Small intestine (tissue), 7 donors: ENCODE results near the gene RUNX2. TPM values are rescaled to one million over a fixed set of nuclear protein-coding genes. Genes with fewer than 3 reads are reported as not detected.
A peak's percentile ranks its signal among the peaks of the same experiment; 100 is the strongest.

Experiments used
- DNase-seq, 2 donors: peaks; one replicate each; pipeline versions ENCODE4 v3.0.0 to v3.0.0-alpha.2; 2013
- FAIRE-seq: peaks from 2 replicates; lab custom pipeline; 2012; peaks lifted over from hg19 to GRCh38; lab: Jason Lieb, UNC
- H3K27ac ChIP-seq, 3 donors: one replicate each; pipeline ENCODE4 v1.5.1; 2013; ENCODE audit warnings: low read length in 2 of 3, mild to moderate bottlenecking in 2 of 3, control low read depth in 1 of 3, inconsistent platforms in 1 of 3, low read depth in 1 of 3, moderate library complexity in 1 of 3
- H3K27me3 ChIP-seq, 3 donors: one replicate each; pipeline ENCODE4 v1.6.1; 2013; ENCODE audit warnings: low read length in 3 of 3, inconsistent platforms in 1 of 3; ENCODE audit not compliant: control insufficient read depth in 3 of 3, insufficient read depth in 3 of 3
- H3K36me3 ChIP-seq, 3 donors: one replicate each; pipeline ENCODE4 v1.6.1; 2013; ENCODE audit warnings: low read length in 3 of 3, inconsistent platforms in 1 of 3, low read depth in 1 of 3, mild to moderate bottlenecking in 1 of 3, moderate library complexity in 1 of 3; ENCODE audit not compliant: control insufficient read depth in 3 of 3, insufficient read depth in 2 of 3
- H3K4me1 ChIP-seq, 3 donors: one replicate each; pipeline ENCODE4 v1.6.1; 2013; ENCODE audit warnings: low read length in 2 of 3, inconsistent platforms in 1 of 3, low read depth in 1 of 3, mild to moderate bottlenecking in 1 of 3, moderate library complexity in 1 of 3; ENCODE audit not compliant: control insufficient read depth in 3 of 3, insufficient read depth in 2 of 3
- H3K4me3 ChIP-seq, 3 donors: one replicate each; pipeline ENCODE4 v1.5.1; 2013; ENCODE audit warnings: low read length in 3 of 3, control low read depth in 1 of 3, inconsistent platforms in 1 of 3, low read depth in 1 of 3, mild to moderate bottlenecking in 1 of 3, moderate library complexity in 1 of 3
- H3K9me3 ChIP-seq, 2 donors: one replicate each; pipeline ENCODE4 v1.6.1; 2013; ENCODE audit warnings: low read depth in 1 of 2, low read length in 1 of 2; ENCODE audit not compliant: control insufficient read depth in 2 of 2, insufficient read depth in 1 of 2
- WGBS, 3 donors: extraction: QIAGEN DNeasy Blood & Tissue Kit; methylation state at CpG; one replicate each; pipeline ENCODE4 v1.1.7; 2013; 5-methylcytosine and 5-hydroxymethylcytosine counted together
- polyA plus RNA-seq, 4 donors: library from polyadenylated mRNA; stranded (reverse) in 3 of 4; unstranded in 1 of 4; fragments of 200-250 nt in 3 of 4; fragments of 120-200 nt in 1 of 4; gene quantifications; one replicate each; pipeline versions ENCODE4 v1.2.1 to v1.2.3, GENCODE V29; 2013
- donor health status: healthy with polysubstance abuse.
- donor health status: control.
- donor health status: control.
- donor health status: Bipolar disorder and iron deficiency.
- donor health status: healthy.

RUNX2 gene
- polyA plus RNA-seq, 4 donors = under 0.01 to 2.5 (median 0.94) TPM

DNA sequence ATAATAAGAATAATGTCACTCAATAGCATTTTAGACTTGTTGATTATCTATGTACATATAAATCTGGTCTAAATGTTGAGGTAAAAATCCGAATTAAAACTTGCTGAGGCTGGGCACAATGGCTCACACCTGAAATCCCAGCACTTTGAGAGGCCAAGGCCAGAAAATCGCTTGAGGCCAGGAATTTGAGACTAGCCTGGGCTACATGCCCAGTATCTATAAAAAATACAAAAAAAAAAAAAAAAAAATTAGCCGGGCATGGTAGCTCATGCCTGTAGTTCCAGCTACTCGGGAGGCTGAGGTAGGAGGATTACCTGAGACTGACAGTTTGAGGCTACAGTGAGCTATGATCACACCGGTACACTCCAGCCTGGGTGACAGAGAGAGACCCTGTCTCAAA lies 83.8 kb downstream of the RUNX2 start:
- DNase-seq = no peak
- Histone ChIP-seq H3K4me3 (no peak overlapping the region), H3K36me3 (no peaks in the 10 kb centered on the region), H3K4me1 (no peaks in the 10 kb centered on the region), H3K27me3 (peaks cover 0 to 3% (median 0%) of the 10 kb centered on the region in 3 donors), H3K27ac (no peak overlapping the region), H3K9me3 (no peaks in the 10 kb centered on the region)
- FAIRE-seq = no peak
- 67 to 86% (median 79%) methylated on average over 5 of the region's 5 CpGs for WGBS, 3 donors

DNA sequence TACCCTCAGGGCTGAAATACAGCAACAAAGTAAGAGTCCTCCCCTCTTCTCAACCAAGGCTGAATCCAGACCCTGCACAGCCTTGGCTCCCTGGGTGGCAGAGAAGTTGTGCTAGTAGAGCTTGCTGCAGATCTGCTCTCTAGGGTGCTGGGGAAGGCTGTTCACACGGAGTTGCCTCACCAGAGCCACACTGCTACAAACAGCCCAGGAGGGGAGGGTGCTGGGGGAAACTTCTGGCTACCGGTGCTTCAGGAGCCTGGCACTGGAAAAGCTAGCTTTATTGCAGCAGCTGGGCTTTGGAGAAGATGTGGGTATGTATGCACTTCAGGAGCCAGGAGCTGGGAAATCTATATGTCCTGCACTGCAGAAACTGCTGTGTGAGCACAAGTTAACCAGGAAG lies 87.2 kb downstream of the RUNX2 start:
- Histone ChIP-seq H3K27me3 (peaks cover 3 to 25% (median 4%) of the 10 kb centered on the region in 3 donors), H3K36me3 (no peaks in the 10 kb centered on the region), H3K27ac (no peak overlapping the region), H3K9me3 (no peaks in the 10 kb centered on the region), H3K4me3 (no peak overlapping the region), H3K4me1 (peaks cover 0 to 12% (median 0%) of the 10 kb centered on the region in 3 donors)
- FAIRE-seq = no peak
- WGBS, 3 donors = 17 to 35% (median 21%) methylated on average over 2 of the region's 2 CpGs
- DNase-seq = no peak

DNA sequence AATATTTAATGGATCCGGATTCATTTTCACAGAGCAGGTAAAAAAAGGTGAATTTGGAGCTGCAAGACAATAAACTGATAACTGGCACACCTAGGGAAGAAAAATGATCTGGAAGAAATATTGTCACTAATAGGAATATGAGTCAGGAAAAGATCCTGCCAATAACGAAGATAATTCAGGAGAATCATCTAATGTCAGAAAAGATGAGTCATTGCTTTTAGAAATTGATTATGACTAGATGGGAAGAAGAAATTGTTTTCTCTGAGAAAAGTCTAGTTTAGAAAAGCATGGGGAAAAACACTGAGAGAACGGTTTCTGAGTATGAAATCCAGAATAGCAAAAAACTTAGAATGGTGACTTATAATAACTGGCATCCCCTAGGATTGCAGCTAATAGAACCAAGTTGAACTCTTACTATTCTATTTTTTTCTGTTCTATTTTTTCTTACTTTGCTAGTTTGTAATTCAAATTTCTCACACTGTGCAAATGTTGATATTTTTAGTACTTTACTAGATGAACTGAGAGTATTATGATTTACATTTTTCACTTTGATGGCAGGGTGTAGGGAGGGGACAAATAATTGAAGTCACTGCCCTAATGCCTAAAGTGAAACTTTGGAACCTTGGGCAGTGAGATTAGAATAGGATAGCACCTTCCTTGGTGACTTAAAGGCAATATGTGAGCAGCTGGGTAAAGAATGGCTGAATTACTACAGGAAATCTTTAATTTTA lies 87.8 kb downstream of the RUNX2 start:
- H3K27me3 ChIP-seq = peaks cover 3 to 31% (median 4%) of the 10 kb centered on the region in 3 donors
- H3K9me3 ChIP-seq = no peaks in the 10 kb centered on the region
- FAIRE-seq = no peak
- peaks cover 0 to 13% (median 0%) of the 10 kb centered on the region in 3 donors for H3K4me1 ChIP-seq
- 31 to 64% (median 42%) methylated on average over 3 of the region's 3 CpGs for WGBS, 3 donors
- no peaks in the 10 kb centered on the region for H3K36me3 ChIP-seq
- H3K4me3 ChIP-seq = no peak overlapping the region
- no peak for DNase-seq
- H3K27ac ChIP-seq = no peak overlapping the region

DNA sequence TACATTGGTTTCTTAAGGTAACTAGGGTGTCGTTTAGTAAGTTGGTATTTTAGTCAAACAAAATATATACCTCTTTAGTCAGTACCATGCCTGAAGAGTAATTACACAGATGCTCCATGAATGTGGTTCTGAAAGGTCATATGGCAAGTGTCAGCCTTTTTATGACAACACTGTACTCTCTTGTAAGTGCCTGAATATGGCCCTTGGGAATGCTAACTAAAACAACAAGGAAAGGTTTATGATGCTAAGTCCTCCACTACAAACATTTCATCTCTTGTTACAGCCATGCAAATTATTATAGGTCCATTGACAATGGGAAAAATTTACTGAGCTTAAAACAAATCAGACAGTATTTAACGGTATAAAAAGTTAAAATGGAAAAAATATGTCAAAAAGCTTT lies 88.6 kb downstream of the RUNX2 start:
- Histone ChIP-seq H3K4me1 (peaks cover 0 to 19% (median 0%) of the 10 kb centered on the region in 3 donors), H3K9me3 (no peaks in the 10 kb centered on the region), H3K27me3 (peaks cover 3 to 39% (median 5%) of the 10 kb centered on the region in 3 donors), H3K4me3 (no peak overlapping the region), H3K36me3 (no peaks in the 10 kb centered on the region), H3K27ac (no peak overlapping the region)
- no peak for FAIRE-seq
- DNase-seq = no peak
- WGBS, 3 donors = 63 to 78% (median 75%) methylated on average over 2 of the region's 2 CpGs

DNA sequence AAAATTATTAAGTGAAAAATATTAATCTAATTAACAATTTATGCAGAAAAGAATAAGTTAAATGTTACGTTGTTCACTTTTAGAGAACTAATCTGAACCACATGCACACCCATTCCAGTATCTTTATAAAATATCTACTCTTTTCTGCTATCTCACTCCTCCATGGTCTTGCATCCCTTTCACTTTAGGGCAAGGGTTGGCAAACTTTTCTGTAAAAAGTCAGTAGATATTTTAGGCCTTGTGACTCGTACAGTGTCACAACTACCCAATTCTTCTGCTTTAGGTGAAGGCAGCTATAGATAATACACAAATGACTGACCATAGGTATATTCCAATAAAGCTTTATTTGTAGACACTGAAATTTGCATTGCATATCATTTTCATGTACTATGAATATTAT lies 89.3 kb downstream of the RUNX2 start:
- no peaks in the 10 kb centered on the region for H3K36me3 ChIP-seq
- peaks cover 0 to 22% (median 0%) of the 10 kb centered on the region in 3 donors for H3K4me1 ChIP-seq
- H3K27me3 ChIP-seq = peaks cover 3 to 45% (median 9%) of the 10 kb centered on the region in 3 donors
- no peak overlapping the region for H3K4me3 ChIP-seq
- DNase-seq (no peak), FAIRE-seq (no peak)
- no peak overlapping the region for H3K27ac ChIP-seq
- WGBS, 3 donors = 81 to 92% (median 92%) methylated on average over 2 of the region's 2 CpGs
- no peaks in the 10 kb centered on the region for H3K9me3 ChIP-seq

DNA sequence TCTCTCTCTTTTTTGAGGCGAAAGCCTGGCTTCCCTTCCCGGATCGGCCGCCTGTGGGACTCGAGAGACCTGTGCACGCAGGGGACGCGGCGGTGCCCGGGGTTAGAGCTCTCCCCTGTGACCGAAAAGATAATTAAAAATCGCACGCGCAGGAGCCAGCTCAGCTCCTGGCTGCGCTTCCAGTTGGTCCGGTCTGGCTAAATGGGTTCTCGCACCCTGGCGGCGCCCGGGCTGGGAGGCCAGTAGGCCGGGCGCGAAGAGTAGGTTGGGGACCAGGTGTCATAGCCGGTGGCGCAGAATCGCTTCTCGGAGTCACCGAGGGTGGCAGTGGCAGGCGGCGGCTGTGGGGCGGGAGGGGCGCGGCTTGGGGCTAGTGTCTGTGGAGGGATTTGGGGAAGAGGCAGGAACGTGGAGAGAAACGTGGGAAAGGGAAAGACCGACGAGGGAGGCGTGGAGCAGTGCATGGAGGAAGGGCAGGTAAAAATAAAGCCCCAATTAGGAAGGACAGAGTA lies 91.5 kb downstream of the RUNX2 start:
- no peaks in the 10 kb centered on the region for H3K9me3 ChIP-seq
- H3K27ac ChIP-seq = peak overlapping the region in 1 of 3 donors; percentile 66
- H3K27me3 ChIP-seq = peaks cover 3 to 66% (median 9%) of the 10 kb centered on the region in 3 donors
- no peak for FAIRE-seq
- H3K4me3 ChIP-seq = peak overlapping the region in 2 of 3 donors; percentile 5 to 27
- 2 to 4% (median 4%) methylated on average over 37 to 38 of the region's 38 CpGs for WGBS, 3 donors
- no peaks in the 10 kb centered on the region for H3K36me3 ChIP-seq
- H3K4me1 ChIP-seq = peaks cover 0 to 30% (median 0%) of the 10 kb centered on the region in 3 donors
- DNase-seq = peak; percentile 46 to 75

DNA sequence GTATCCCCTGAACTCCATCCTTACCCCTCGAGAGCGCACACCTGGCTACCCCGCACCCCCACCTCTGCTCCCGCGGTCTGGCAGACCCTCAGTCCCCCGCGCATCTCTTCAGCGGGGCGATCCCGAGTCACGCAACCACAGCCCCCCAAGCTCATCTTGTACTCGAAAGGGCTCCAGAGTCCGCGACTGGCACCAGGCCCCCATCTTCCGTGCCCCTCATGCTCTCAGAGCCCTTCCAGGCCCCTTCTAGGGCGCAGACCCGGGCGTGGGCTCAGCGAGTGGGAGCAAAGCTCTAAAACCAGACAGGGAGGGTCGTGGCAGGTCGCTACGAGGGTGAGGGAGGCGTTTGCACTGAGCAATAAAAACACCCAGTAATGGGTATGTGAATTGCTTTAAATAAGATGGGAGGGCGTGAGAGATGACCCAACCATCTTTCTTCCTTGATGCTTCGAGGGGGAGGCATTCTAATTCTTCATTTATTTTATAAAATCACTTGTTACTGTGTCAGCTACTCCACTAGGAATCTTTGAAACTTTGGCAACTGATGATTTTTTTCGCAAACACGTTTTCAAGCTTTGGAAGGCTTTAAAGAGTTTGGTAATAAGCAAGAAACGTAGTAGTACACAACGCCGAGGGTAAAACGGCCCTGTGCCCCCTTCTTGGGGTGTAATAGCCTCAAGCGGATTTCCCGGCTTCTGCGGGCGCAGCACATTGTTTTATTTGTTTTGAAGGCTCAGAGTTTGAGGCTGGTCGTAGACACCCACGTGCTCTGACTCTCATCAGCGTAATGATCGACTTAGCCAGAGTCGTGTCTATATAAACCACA lies 92.2 kb downstream of the RUNX2 start:
- Histone ChIP-seq H3K4me1 (peaks cover 0 to 30% (median 0%) of the 10 kb centered on the region in 3 donors), H3K36me3 (no peaks in the 10 kb centered on the region), H3K9me3 (no peaks in the 10 kb centered on the region), H3K27ac (peak overlapping the region in 1 of 3 donors; percentile 66), H3K4me3 (peak overlapping the region; percentile 5 to 34 (median 27)), H3K27me3 (peaks cover 3 to 70% (median 9%) of the 10 kb centered on the region in 3 donors)
- DNase-seq (peak; percentile 19 to 46), FAIRE-seq (no peak)
- WGBS, 3 donors = 5 to 9% (median 6%) methylated on average over 37 to 40 of the region's 40 CpGs
